ENCODE data around the gene GUCA2A. TPM values are rescaled to one million over a fixed set of nuclear protein-coding genes. Genes with fewer than 3 reads are reported as not detected.

The GUCA2A gene
- total RNA-seq, 2 donors from 2014 or later: 195 to 959 TPM

DNA sequence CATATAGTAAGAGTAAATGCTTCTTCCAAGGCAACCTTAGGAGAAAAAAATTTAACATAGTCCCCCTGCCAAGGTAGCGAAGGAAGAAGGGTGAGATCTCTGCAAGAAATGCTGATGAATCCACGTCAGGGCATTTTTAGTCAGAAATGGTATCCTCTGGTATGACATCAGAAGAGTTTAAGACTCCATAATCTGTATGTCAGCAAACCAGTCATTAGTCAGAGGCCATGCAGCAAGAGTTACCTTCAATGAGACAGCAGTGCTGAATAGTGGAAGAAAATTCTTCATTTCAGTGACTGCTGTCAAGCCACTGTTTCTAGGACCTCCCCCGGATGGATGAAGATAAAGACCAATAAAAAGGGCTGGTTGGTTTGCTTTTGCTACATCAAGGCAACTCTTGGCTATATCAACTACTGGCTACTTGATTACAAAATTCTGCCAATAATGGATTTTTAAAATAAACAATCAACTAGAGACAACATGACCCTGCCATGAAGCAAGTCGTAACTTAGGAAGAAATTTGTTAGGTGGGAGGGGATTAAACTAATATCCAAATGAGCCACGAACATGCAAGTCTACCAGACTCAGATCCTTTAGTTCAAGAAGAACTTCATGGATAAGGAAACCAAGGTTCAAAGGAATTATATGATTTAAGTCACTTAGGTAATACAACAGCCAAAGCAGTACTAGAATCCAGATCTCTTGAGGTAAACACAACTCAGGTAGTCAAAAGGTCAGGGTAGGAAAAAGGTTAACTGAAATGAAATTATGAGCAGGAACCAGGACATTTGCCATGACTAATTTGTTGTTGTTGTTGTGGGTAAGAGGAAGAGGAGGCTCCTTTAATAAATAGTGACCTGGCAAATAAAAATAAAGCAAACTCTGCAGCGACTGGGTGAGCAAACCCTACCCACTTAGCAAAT is 25.6 kb upstream of the GUCA2A start:
- no peaks in the 10 kb centered on the region for H3K36me3 ChIP-seq
- intact Hi-C loops (cut with DNase I): loop anchor here (10.0 kb wide), 1 partner anchor 145 kb away; the partner anchor contains the start of gene FOXJ3

DNA sequence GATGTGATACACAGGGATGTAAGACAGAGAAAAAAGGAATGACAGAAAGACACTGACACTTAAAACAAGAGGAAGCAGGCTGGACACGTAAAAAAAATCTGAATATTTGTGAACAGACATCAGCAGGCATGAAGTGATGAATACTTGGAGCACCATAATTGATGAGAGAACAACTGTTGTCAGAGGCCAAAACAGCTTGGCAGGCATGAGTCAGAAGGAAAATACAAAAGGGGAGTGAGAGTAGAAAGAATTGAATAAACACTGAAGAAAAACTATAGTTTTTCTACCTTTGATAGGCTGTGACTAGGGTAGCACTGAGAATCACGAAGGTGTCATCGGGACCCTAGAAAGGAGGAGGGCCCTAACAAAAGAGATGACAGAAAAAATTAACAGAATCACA is 21.6 kb upstream of the GUCA2A start:
- Histone ChIP-seq H3K36me3 (no peaks in the 10 kb centered on the region), H3K9me3 (no peaks in the 10 kb centered on the region)

More for the DNA sequence above, 25.6 kb upstream of the GUCA2A start:
- Histone ChIP-seq H3K27me3 (no peaks in the 10 kb centered on the region), H3K4me1 (no peaks in the 10 kb centered on the region), H3K9me3 (no peaks in the 10 kb centered on the region), H3K27ac (no peak overlapping the region), H3K9ac (ENCODE audit: low read depth in 2 of 2, low read length in 2 of 2) (no peak overlapping the region), H3K4me3 (no peak overlapping the region)
- DNase-seq: no peak
- TF ChIP-seq, protein P1, sequence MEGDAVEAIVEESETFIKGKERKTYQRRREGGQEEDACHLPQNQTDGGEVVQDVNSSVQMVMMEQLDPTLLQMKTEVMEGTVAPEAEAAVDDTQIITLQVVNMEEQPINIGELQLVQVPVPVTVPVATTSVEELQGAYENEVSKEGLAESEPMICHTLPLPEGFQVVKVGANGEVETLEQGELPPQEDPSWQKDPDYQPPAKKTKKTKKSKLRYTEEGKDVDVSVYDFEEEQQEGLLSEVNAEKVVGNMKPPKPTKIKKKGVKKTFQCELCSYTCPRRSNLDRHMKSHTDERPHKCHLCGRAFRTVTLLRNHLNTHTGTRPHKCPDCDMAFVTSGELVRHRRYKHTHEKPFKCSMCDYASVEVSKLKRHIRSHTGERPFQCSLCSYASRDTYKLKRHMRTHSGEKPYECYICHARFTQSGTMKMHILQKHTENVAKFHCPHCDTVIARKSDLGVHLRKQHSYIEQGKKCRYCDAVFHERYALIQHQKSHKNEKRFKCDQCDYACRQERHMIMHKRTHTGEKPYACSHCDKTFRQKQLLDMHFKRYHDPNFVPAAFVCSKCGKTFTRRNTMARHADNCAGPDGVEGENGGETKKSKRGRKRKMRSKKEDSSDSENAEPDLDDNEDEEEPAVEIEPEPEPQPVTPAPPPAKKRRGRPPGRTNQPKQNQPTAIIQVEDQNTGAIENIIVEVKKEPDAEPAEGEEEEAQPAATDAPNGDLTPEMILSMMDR (IDR thresholded peaks at IDR 0.05): no peak

DNA sequence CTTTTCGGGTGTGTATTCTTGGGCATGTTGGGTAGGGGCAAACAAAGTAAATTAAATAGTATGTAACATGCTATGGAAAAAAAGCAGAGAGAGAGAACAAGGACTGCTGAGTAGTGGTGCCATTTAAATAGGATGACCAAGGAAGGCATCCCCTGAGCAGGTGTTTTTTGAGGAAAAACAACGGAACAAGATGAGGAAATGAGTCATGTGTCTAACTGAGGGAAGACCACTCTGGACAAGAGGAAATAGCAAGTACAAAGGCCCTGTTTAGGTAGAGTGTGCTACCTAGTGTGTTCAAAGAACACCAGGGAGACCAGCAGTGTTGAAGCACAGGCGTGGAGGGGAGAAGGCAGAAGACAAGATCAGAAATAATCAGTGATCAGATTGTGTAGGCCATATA is 20.1 kb upstream of the GUCA2A start:
- no peak overlapping the region for H3K4me3 ChIP-seq
- no peak for DNase-seq
- H3K27ac ChIP-seq: no peak overlapping the region
- no peaks in the 10 kb centered on the region for H3K4me1 ChIP-seq
- H3K9me3 ChIP-seq: no peaks in the 10 kb centered on the region
- H3K9ac ChIP-seq (ENCODE audit: low read depth in 2 of 2, low read length in 2 of 2): no peak overlapping the region
- no peaks in the 10 kb centered on the region for H3K27me3 ChIP-seq
- TF ChIP-seq, protein P1 (IDR thresholded peaks at IDR 0.05): no peak
- H3K36me3 ChIP-seq: no peaks in the 10 kb centered on the region
- intact Hi-C loops (cut with DNase I): loop anchor here (10.0 kb wide), 1 partner anchor 150 kb away; the partner anchor contains the start of gene FOXJ3

More for the DNA sequence above, 21.6 kb upstream of the GUCA2A start:
- no peak overlapping the region for H3K9ac ChIP-seq (ENCODE audit: low read depth in 2 of 2, low read length in 2 of 2)
- intact Hi-C loops (cut with DNase I): loop anchor here (10.0 kb wide), 1 partner anchor 149 kb away; the partner anchor contains the start of gene FOXJ3
- no peak overlapping the region for H3K27ac ChIP-seq
- TF ChIP-seq, protein P1 (IDR thresholded peaks at IDR 0.05): no peak
- DNase-seq: no peak
- H3K27me3 ChIP-seq: no peaks in the 10 kb centered on the region
- H3K4me1 ChIP-seq: no peaks in the 10 kb centered on the region
- H3K4me3 ChIP-seq: no peak overlapping the region

DNA sequence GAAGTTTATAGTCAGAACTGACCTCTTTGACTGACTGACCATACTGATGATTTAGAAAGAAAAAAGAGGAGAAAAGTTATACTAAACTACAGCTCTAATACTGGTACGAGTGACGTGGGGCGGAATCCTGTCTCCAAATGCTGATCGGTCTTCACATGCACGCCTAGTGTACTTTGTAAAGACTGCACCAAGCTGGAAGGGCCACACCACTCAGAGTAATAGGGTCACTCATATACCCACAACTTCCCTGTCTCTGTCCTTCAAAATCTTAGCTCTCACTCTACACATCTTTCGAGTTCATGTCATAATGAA is 19.4 kb upstream of the GUCA2A start:
- Histone ChIP-seq H3K4me3 (no peak overlapping the region), H3K27ac (no peak overlapping the region), H3K36me3 (no peaks in the 10 kb centered on the region), H3K9me3 (no peaks in the 10 kb centered on the region), H3K9ac (ENCODE audit: low read depth in 2 of 2, low read length in 2 of 2) (no peak overlapping the region), H3K27me3 (no peaks in the 10 kb centered on the region), H3K4me1 (no peaks in the 10 kb centered on the region)
- TF ChIP-seq, protein P1 (IDR thresholded peaks at IDR 0.05): no peak
- no peak for DNase-seq
- intact Hi-C loops (cut with DNase I): loop anchor here (10.0 kb wide), 1 partner anchor 151 kb away; the partner anchor contains the start of gene FOXJ3

DNA sequence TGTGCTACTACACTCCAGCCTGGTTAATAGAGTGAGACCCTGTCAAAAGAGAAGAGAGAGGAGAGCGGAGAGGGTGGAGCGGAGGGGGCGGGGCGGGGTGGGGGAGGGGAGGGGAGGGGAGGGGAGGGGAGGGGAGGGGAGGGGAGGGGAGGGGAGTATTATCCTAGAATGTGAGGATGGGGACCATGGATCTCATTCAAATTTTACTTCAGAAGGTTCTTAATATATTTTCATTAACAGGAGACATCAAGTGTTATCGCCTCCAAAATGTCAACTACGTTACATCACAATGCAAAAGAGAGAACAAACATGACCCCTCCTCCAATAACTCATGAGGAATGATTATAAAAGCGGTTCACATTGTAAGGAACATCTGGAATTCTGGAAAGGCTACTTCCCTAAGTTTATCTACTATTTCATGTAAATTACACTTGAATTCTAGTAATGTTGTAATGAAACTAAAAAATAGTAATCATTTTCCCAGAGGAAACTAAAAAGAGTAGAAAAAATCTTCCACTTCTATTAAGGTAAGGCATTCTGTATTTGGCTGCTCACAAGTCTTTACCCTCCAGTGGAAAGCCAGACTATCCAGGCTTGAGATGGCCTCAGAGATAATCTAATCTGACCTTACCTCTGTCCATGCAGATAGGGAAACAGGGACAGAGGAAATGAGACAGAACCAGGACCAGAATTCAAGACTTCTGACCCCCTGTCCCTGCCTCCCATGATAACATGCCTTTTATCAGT is 18.8 kb upstream of the GUCA2A start:
- no peak overlapping the region for H3K27ac ChIP-seq
- no peaks in the 10 kb centered on the region for H3K36me3 ChIP-seq
- H3K4me3 ChIP-seq: no peak overlapping the region
- intact Hi-C loops (cut with DNase I): loop anchor here (10.0 kb wide), 1 partner anchor 151 kb away; the partner anchor contains the start of gene FOXJ3
- TF ChIP-seq, protein P1 (IDR thresholded peaks at IDR 0.05): no peak
- H3K27me3 ChIP-seq: no peaks in the 10 kb centered on the region
- H3K9me3 ChIP-seq: no peaks in the 10 kb centered on the region
- no peak overlapping the region for H3K9ac ChIP-seq (ENCODE audit: low read depth in 2 of 2, low read length in 2 of 2)
- no peaks in the 10 kb centered on the region for H3K4me1 ChIP-seq
- no peak for DNase-seq
